NAMALWA (cell line): ENCODE measurements around the gene LPCAT1.
"Not testable (repeated sequence)": the region's sequence is repeated elsewhere in the genome, so short reads cannot be mapped to it uniquely, and the experiment has no call there.

Source experiments
- DNase-seq: peaks from one replicate; pipeline ENCODE4 v3.0.0-alpha.2; 2015; ENCODE audit warnings: low spot score

The LPCAT1 gene

GRCh38 chr5:1478271-1479035 lies 45.3 kb downstream of the LPCAT1 start:
- DNase-seq, result no peak

GRCh38 chr5:1477341-1477740 lies 46.4 kb downstream of the LPCAT1 start:
- no peak for DNase-seq

- no peak for DNase-seq
These were observed 46.8 kb downstream of the LPCAT1 start for GRCh38 chr5:1476967-1477310.

GRCh38 chr5:1476181-1476966 lies 47.4 kb downstream of the LPCAT1 start:
- no peak for DNase-seq

DNA sequence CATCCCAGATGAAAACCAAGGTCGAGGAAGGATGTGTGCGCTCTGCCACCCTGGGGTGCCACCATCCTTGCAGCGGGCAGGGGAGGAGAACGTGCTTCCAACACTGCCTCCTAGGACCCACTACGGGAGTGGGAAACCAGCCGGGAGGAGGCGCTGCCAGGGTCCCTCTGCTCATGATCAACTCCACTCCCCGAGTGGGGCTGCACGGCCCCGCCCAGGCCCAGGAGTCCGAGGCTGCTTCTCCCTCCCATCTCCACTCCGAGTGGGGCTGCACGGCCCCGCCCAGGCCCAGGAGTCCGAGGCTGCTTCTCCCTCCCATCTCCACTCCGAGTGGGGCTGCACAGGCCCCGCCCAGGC lies 48.2 kb downstream of the LPCAT1 start:
- DNase-seq, result not testable (repeated sequence)

- DNase-seq, result no peak
These were observed 48.8 kb downstream of the LPCAT1 start for GRCh38 chr5:1474866-1475543.

DNA sequence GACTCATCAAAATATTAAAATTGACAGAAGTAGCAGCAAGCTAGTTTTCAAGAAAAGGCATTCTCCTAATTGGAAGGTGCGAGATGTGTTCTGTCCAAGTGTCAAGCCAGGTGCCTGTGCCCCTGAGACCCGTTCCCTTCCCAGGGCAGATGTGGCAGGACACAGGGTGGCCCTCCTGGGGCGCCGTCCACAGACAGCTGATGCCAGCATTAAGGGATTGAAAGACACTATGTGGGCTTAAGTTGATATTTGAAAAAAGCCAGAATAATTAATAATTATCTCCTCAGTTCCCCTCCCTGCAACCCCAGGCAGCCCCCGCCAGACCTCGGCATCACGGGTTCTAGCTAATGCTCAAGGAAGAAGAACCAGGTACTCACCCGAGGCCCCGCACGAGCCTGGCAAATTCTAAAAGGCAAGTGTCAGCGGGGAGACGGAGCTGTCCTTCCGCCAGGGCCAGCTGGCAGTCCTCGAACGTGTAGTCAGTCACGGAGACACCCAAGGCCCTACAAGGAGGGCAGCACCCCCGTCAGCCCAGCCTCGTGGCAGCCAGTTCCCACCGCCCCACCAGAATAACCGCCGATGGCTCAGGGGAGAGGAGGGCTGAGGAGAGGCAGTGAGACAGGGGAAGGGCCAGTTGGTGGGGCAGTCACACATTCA lies 49.4 kb downstream of the LPCAT1 start:
- DNase-seq, result no peak

DNA sequence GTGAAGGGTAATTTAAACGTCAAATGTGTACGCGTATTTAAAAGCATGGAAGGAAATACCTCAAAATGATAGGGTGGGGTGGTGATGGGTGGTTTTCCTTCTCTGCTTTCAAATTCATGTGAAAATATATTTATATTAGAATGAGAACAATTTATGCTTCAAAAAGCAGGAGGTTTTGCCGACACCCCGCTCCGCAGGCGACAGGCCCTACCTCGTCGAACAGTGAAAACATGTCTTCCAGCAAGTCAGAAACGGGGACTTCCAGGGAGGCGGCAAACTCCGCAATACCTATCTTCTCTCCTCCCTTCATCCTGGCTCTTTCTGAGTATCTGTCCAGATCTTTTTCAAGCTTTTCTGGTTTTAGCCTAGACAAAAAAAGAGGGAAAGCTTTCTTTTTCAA lies 50.0 kb downstream of the LPCAT1 start:
- DNase-seq, result no peak

DNA sequence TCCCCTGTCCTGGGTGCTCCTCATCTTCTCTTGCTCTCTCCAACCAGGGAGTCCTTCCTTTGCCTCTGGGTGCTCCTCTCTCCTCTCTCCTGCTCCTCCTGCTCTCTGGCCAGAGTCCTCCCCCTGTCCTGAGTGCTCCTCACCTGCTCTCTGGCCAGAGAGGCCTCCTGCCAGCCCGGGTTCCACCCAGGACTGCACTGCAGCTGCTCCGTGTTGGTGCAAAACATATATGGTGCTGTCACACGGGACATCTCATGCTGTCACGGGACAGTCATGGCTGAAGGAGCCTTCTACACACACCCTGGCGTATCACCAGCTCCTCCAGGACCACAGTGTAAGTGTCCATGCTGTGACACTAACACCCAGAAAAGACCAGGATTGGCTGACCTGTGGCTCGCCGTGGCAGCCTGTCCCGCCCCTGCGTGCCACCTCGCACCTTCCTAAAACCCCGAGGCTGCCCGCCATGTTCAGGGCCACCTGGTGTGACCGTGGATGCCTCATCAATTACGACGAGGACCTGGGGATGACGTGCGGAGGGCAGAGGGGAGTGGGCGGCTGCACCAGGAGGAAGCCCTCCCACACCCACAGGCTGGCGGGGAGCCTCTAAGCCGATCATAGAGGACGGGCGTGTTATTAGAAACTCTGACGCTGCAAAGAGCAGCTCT lies 50.7 kb downstream of the LPCAT1 start:
- no peak for DNase-seq

- DNase-seq, result peak; percentile 42
These were observed 51.5 kb downstream of the LPCAT1 start for GRCh38 chr5:1471997-1472963.

GRCh38 chr5:1471240-1471853 lies 52.4 kb downstream of the LPCAT1 start:
- no peak for DNase-seq

DNA sequence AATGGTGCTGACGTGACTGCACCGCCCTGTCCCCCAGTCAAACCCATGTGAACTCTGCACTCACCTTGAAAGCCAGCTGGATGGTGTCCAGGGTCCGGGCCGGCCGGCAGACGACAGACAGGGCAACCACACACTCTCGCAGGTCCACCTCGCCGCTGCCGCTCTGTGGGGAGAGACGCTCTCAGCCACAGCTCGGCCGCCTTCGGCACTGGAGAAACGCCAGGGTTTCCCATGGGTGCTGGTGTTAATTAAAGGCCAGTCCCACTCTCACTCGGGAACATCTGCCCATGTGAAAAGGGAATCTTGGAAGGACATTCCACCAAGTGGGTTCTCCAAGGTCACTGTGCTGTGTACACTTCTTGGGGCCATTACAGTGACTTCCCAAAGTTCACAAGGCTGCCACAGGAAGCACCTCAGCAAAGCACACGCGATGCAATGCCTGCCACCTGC lies 53.0 kb downstream of the LPCAT1 start:
- DNase-seq, result no peak

DNA sequence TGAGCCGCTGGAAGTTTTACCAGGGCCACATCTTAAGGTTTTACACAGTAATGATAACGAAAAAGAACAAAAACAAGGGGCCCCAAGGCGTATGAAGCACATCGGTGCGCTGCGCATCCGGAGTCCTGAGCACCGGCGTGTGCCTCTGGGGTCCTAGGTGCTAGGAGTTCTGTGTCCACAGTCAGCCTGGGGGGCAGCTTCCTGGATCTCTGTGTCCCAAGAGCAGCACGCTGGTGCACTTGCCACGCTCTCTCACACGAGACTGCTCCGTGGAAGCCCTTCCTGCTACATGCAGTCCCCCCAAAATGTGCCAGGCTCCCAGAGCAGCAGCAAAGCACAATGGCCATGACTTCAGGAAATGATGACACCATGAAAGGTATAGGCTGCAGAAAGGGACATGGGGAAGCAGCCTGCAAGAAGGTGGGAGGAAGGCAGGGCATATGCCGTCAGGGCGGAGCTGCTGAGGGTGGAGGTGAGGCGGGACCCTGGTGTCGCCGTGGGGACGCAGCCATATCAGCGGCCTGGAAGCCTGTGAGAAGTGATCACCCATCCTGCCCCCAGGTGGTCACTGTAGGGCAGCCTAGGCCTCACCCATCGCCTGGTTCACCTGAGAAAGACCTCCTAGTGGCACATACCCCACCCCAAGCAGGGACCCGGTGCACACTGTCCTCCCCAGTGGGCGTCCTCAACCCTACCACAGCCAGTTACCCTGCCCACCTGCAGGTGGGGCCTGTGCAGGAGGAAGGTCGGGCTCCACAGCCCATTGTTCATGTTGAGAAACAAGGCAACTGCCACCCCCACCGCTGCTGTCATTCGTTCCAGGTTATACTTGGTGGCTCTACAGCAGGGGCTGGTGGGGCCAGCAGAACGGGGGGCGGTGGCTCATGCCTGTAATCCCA lies 54.9 kb downstream of the LPCAT1 start:
- DNase-seq, result no peak

DNA sequence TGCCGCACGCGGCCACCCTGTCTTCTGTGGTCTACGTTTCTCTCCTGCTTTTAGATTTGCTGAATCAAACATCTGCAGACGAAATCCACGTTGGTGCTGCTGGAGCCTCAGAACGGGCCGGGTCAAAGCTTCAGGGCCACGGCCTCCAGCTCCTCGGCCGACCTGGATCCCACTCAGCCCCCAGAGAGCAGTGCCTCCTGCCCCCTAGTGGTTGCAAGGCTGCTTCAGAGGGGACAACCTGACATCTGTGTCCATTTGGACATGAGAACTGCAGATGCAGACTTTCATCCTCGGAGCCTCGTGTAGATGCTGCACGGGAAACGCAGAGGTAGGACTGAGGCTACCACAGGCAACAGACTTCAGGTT lies 55.5 kb downstream of the LPCAT1 start:
- DNase-seq, result peak; percentile 62

GRCh38 chr5:1467341-1468246 lies 56.2 kb downstream of the LPCAT1 start:
- DNase-seq, result no peak

- DNase-seq, result no peak
These were observed 57.0 kb downstream of the LPCAT1 start for GRCh38 chr5:1466631-1467265.

- DNase-seq, result no peak
These were observed 57.7 kb downstream of the LPCAT1 start for GRCh38 chr5:1465966-1466471.

DNA sequence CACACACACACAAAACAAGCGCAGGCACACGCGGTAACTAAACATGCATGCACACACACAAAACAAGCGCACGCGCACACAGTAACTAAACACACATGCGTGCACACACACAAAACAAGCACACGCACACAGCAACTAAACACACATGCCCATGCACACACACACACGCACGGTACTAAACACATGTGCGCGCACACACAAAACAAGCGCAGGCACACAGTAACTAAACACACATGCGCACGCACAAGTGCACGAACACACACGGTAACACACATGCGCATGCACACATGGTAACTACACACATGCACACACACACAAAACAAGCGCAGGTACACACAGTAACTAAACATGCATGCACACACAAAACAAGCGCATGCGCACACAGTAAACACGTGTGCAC lies 58.6 kb downstream of the LPCAT1 start:
- DNase-seq, result no peak
